Measurements from ENCODE around the gene CSTF3.
"Not testable (repeated sequence)": the region's sequence is repeated elsewhere in the genome, so short reads cannot be mapped to it uniquely, and the experiment has no call there.

CSTF3 gene

DNA sequence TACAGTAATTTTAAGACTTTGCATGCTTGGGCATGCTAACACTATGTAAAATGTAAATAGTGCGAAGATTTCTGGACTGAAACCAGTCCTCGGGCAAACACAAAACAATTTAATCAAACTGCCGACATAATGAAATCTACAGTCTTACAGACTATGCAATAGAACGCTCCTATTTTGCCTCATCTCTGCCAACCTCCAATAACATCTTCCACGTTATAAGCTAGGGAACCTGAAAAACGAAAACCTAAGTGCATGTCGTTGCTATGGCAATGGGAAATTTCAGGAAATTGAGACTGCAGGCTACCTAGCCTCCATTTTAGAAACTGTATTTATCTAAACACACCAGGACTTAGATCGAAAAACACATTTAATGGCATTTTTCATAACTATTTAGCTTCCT is 1.1 kb downstream of the CSTF3 start:
- DNase-seq = no peak

DNA sequence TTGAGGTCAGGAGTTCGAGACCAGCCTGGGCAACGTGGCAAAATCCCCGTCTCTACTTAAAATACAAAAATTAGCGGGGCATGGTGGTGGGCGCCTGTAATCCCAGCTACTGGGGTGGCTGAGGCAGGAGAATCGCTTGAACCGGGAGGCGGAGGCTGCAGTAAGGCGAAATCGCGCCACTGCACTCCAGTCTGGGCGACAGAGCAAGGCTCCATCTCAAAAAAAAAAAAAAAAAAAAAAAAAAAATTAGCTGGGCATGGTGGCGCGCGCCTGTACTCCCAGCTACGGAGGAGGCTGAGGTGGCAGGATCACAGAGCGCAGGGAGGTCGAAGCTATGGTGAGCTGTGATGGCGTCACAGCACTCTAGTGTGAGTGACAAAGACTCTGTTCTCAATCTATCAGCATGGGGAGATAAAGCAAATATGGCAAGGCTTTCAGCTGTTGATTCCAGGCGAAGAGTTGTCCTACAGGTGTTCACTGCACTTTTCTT is 1.9 kb downstream of the CSTF3 start:
- DNase-seq = not testable (repeated sequence)

DNA sequence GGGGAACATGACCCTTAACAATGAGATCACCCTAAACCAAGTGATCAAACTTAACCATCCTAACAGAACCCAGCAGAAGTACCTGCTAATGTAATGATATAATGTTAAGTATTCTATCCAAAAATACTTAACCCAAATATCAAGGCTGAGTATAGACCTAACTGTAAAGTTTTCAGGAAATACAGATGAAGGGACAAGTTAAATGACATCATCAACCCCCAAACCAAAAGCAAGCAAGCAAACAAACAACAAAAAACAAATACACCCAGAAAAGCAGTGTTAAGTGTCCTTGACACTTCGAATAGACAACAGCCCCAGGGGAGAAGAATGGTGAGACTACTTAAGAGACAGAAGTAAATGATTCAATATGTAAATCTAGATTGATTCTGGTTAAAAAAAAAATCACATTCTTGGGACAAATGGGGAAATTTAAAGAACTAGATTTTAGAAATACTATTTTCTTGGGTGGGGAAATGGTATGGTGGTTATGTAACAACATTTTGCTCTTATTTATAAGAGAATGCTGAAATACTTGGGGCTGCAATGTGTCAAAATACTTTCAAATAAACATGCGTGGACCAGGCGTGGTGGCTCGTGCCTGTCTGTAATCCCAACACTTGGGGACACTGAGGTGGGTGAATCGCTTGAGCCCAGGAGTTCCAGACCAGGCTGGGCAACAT is 2.5 kb downstream of the CSTF3 start:
- no peak for DNase-seq

DNA sequence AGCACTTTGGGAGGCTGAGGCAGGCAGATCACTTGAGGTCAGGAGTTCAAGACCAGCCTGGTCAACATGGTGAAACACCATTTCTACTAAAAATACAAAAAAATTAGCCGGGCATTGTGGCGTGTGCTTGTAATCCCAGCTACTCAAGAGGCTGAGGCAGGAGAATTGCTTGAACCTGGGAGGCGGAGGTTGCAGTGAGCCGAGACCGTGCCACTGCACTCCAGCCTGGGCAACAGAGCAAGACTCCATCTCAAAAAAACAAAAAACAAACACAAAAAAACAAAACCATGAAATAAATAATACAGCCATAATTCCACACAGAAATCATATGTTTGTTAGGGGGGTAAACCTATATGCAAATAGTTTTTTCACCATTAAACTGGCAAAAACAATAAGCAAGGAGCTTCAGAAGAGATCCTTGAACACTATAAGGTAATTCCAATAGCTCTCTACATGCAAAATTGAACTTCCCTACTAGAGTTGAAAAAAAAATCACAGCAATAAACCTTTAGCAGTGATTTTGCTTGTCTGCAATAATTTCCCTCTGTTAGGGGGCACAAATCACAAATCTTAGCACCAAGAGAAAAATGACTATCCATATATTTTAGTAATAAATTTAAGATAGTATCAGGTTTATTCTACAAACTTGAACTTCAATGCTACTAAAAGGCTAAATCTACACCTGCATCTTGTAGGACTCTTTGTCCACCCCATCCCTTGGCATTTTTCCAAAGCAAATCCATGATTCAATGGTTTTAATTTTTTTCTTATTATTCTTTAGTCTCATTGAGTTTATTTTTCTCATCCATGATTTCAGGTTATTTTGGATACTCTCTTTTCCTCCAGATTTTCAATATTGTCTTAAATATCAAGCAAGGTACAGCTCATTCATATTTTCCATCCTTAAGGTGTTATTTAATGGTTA is 3.9 kb downstream of the CSTF3 start:
- DNase-seq = no peak

DNA sequence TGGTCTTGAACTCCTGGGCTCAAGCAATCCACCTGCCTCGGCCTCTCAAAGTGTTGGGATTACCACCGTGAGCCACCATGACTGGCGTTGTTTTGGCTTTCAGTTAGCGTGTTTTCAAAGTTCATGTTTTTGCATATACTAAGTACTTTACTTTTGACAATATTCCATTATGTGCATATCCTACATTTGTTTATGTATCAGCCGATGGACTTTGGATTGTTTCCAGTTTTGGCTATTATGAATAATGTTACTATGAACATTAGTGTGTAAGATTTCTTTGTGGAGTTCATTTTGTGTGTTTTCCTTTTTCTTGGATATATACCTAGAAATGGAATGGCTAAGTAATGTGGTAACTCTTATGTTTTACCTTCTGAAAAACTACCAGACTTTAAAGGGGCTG is 9.9 kb downstream of the CSTF3 start:
- DNase-seq = no peak

DNA sequence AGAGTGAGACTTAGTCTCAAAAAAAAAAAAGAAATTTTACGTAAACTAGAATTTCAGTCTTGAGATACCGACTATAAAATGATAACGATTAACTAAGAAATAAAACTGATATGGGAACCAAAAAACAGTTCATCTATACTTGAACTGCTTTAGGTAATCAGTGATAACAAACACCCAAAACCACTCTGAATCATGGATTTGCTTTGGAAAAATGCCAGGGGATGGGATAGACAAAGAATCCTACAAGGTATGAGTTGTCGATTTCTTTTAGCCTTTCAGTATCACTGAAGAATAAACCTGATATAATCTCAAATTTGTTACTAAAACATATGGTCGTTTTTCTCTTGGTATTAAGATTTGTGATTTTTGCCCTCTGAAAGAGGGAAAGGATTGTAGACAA is 13.7 kb downstream of the CSTF3 start:
- DNase-seq = no peak

DNA sequence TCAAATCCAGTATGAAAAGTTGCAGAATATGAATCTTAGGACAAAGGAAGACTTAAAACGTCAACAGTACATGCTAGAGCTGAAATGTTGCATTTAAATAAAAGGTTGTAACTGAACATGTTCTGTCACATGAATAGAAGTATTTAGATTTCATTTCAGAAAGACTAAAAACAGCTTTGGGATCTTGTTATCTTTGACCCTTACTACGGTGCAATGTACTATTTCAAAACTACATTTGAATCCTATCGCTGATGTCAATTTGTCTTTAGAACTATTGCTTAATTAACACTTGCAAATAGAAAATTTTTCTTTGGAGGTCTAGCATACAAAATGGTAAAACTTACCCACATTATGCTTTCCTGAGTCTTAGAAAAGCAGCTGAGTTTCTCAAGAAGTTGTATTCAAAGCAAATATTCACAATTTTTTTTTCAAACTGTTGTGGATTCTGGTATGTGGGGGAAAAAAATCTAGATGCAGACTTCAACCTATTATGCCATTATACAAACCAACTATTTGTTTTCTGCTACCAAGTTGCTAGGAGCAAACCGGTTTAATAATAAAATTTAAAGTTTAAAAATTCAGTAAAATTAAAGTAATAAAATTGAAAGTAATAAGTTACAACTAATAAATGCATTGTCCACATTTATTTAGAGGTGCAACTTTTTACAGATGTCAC is 25.4 kb downstream of the CSTF3 start:
- DNase-seq = no peak

DNA sequence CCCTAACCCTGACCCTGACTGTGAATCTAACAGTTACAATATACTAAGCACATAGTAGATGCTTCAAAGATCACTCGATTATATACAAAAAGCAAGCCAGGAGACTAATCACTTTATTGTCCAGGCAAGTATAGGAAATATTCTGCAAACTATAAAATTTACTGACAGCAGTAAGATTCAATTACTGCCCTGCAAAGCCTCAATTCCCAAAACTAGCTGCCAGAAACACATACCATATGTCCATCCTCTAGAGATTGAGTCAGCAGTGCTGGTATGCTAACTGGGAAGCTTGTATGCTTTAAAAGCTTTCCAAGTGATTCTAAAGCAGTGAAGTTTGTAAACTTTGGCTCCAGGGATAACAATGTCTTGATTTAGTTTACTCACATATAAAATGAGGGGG is 26.1 kb downstream of the CSTF3 start:
- DNase-seq = no peak

DNA sequence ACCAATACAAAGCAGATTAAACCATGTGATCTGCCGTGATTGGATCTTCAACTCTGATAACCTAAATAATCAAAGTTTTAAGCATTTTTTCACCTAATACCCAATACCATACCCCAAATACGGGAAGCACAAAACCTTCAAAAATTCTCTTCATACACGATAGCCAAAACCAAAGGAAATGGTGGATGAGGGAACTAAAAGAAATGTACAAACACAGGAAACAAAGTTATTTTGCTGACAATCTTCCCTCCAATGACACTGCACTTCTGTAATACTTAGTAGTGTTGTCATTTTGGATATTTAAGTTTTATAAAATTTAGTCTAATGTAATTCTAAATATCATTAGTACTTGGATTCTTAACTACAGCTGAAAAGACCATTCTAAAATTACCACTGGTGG is 27.0 kb downstream of the CSTF3 start:
- DNase-seq = no peak

DNA sequence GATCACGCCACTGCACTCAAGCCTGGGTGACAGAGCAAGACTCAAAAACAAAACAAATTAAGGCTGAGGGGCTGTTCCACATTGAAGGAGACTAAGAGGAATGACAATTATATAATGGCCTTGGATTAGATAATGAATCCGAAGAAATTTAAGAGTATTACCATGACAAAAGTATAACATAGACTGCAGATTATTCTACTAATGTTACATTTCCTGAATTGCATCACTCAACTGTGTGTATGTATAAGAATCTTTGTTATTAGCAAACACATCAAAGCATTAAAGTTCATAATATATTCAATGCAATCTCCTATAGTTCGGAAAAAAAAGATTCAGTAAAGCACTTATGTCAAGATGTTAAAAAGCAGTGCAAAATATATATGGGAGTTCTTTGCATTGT is 27.5 kb downstream of the CSTF3 start:
- no peak for DNase-seq

DNA sequence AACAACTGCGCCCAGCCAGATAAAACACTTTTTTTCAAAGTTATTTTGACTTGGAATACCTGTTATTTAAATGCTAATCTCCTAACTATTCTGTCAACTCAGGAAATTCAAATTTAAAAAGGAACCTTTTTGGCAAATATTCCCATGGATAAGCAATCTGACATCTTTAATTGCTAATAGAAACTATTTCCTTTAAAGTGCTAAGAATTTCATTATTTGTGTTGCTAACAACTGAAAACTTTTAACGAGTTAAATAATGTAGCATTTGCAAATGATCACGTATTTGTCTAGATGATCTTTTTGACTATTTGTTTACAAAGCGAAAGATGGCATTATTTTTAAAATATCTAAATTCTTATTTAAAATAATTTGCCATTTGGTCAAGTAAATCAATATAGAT is 28.8 kb downstream of the CSTF3 start:
- DNase-seq = no peak

DNA sequence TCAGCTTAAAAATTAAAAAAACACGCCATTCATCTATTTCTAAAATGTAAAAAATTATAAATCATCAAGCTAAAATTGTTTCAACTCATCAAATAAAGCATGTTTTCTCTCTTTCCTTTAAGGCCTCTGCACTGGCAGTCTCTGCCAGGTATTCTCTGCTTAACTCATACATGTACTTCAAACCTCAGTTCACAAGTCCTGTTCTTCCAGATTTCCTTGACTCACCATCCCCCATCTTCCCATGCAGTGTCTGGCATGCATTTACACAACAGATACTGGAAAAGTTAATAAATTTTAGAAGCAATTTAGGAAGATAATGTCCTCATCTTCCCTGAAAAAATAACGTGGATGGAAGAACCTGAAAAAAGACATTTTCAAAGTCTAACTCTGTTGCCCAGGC is 32.5 kb downstream of the CSTF3 start:
- no peak for DNase-seq

DNA sequence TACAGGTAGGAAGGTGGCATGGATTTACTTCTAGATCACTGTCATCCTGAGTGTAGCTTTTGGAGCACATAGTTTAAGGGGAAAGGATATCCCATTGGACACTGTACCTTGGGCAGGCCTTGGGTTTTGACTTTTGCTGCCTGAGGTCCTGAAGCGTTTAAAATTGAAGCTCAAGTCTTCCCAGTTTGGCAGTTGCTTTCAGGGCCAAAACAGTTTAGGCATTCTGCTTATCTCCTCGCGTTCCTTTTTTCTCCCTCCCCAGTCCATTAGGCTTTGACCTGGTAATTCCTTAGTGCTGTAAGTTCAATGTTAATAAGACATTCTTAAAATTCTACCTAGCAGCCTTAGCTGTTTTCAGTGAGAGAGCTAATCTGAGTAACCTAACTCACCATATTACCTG is 35.7 kb downstream of the CSTF3 start:
- DNase-seq = no peak

DNA sequence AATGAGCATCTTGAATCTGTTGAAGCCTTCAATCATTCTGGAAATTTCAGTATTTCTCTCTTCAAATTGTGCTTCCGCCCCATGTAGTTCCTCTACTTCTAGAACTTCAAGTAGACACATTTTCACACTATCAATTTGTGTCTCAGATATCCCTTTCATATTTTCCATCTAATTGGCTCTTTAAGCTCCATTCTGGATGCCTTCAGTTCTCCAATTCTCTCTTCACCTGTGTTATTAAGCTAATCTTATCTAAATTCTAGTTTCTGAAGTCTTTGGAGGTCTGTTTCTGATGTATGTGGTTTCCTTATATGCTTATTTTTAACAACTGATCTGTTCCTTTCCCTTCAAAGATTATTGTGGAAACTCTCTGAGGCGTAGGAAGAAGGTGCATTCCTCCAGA is 36.3 kb downstream of the CSTF3 start:
- no peak for DNase-seq

DNA sequence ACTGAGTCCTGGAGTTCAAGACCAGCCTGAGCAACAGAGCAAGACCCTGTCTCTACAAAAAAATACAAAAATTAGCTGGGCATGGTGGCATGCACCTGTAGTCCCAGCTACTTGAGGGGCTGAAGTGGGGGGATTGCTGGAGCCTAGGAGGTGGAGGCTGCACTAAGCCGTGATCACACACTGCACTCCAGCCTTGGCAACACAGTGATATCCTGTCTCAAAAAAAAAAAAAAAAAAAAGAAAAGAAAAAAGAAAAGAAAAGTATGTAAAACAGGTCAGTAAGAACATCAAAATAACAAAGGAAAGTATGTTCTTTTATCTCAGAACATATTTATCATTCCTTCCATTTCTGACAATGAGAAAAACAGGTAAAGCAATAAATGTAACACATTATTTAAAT is 38.6 kb downstream of the CSTF3 start:
- not testable (repeated sequence) for DNase-seq

DNA sequence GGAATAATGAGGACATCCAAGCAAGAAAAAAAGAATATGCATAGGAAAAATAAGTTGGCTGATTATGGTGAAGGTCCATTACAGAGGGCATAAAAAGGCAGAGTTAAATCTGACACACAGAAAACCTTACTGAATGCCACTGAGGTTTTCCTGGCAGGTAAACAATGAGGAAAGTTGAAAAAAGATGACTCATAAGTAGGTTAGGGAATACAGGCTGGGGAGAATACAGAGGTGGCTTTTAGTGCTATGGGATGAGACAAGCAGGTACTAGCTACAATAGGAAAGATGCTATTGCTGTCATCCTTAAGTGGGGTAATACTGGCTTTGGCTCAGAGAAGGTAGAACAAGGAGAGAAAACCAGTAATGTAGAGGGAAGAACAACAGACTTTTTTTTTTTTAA is 44.7 kb downstream of the CSTF3 start:
- DNase-seq = no peak

DNA sequence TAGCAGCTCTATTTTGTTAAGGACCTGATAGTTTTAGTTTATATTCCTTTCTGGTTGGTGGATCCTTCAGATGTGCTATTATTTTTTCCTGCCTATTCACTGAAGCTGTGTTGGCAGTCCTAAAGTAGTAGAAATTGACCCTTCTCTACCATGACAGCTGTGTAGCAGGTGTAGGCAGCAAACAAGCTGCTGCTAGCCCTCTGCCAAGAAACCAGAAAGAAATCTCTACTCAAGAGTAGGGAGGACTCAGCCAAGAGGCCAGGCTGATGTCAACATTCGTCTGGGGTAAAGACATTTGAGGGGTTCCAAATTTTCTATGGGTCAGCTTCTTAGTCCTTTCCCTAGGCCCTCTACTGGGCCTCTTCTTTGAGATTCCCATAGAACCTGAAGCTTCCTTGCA is 51.2 kb downstream of the CSTF3 start:
- no peak for DNase-seq

DNA sequence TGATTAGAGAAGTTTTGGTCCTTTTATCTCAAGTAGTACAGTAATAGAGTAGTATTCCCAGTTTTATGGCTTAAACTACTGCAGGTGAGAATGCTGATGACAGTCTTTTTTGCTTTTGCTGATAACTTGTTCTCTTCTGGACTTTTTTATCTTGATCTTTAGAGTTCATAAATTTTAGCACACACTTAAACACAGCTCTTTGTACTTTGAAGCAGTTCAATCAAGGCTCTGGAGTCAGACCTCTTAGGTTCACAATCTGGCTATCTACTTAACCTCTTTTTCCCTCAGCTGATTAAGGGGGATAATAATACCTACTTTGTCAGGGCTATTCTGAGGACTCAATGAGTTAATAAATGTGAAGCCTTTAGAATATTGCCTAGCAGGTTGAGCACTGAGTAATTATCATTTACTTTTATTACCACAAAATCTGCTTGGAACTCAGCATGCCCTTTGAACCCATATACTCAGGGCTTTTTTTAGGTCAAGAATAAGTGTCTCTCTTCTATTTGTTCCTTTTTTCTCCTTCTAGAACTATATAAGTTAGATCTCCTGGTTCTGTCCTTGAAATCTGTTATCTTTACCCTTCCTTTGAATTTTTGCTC is 51.9 kb downstream of the CSTF3 start:
- no peak for DNase-seq

DNA sequence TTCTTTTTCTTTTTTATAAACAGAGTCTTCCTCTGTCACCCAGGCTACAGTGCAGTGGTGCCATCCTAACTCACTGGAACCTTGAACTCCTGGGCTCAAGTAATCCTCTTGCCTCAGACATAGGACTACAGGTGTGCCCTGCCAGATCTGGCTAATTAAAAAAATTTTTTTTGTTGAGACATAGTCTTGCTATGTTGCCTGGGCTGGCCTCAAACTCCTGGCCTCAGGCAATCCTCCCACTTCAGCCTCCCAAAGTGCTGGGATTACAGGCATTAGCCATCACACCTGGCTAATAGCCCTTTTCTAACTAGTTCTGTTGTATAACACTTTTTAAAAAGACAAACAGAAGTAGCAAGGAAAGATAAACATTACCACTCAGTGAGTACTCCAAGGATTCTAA is 57.4 kb downstream of the CSTF3 start:
- no peak for DNase-seq

DNA sequence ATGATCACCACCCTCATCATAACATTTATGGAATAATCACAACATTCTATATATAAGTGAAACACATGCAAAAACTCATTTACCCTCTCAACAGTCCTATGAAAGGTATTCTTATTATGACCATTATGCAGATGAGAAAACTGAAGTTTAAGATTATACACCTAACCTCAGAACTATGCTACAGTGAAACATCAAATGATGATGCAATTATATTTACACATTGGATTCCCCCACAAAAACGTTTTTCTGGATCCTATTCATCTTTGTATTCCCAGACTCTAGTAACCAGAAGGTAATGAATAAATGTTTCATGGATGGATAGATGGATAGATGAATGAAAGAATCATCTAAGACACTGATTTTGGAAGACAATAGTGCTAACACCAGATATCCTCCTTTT is 67.1 kb downstream of the CSTF3 start:
- no peak for DNase-seq

DNA sequence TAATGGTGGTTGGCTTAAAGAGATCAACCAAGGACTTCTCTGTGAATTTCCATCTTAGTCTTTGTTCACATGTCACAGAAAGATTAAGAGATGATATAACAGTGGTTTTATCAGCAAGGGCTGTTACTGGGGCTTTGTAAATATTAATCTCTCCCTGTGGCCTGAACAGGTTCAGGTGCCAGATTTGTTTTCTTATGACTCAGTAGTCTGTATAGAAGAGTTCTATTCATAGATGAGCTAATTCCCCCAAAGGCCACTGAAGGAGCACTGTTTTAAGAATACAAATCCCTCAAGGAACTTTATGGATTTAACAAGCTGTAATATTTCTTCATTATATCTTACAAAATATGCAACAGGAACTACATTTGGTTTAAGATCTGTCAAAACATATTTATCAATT is 71.5 kb downstream of the CSTF3 start:
- no peak for DNase-seq

DNA sequence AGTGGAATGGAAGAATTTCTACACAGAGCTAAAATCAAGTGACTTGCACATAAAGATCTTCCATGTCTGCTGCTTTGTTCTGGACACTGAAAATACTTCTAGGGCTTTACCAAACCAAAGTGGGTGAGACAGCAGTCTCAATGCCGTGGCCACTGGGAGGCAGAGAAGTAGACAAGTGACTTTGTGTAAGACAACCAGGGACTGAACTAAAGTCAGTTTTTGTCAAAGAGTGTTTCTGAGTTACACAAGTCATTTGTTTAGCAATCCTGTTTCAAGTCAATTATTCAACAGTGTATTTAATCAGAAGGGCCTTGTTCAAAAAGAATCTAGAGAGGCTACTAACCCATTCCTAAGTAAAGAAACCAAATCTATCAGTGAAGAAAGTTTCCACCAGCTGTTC is 75.3 kb downstream of the CSTF3 start:
- DNase-seq = no peak

DNA sequence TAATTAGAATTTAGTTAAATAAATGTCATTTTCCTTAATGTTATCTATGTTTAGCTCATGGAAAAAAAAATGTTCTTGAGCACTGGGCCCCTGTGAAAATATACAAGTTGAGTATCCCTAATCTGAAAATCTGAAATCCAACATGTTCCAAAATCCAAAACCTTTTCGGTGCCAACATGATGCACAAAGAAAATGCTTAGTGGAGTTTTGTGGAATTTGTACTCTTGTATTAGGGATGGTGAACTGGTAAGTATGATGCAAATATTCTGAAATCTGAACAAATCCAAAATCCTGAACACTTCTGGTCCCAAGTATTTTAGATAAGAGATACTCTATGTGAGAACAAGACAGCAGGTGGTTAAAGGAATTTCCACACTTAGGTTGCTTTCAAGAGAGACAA is 77.4 kb downstream of the CSTF3 start:
- DNase-seq = no peak
